ENCODE data around the gene PACSIN3. TPM values are rescaled to one million over a fixed set of nuclear protein-coding genes. Genes with fewer than 3 reads are reported as not detected.

Gene PACSIN3
- total RNA-seq, 4 donors from 2014 or later = 28.1 to 80.3 (median 47.1) TPM

GRCh38 chr11:47177229-47177845 is 8.9 kb downstream of the PACSIN3 start:
- H3K9me3 ChIP-seq = no peaks in the 10 kb centered on the region
- H3K4me1 ChIP-seq = peaks cover 3 to 25% of the 10 kb centered on the region in 2 donors
- TF ChIP-seq CTCF (IDR thresholded peaks at IDR 0.05) (peak; percentile 64 to 76 (median 72)), POLR2A (IDR thresholded peaks at IDR 0.05) (no peak)
- H3K36me3 ChIP-seq = no peaks in the 10 kb centered on the region
- no peaks in the 10 kb centered on the region for H3K27me3 ChIP-seq
- DNase-seq = peak in 1 of 2 donors; percentile 75
- peak overlapping the region; percentile 98 to 99 for H3K27ac ChIP-seq
- intact Hi-C loops (cut with DNase I; ENCODE audit: low total_unique reads) = loop anchor here (10.0 kb wide), 1 partner anchor 87 kb away; no protein-coding TSS in a partner anchor
- peak overlapping the region; percentile 86 to 99 for H3K4me3 ChIP-seq

GRCh38 chr11:47176328-47177228 is 9.7 kb downstream of the PACSIN3 start, which contains the start of gene ARFGAP2:
TSS of gene ARFGAP2 (minus strand) at chr11:47176879. CDS start at chr11:47176853, 26 bp downstream.
- DNase-seq = peak; percentile 95 to 96
- H3K27ac ChIP-seq = peak within 1 kb of the TSS; percentile 98 to 99
- TF ChIP-seq CTCF (IDR thresholded peaks at IDR 0.05) (no peak), POLR2A (IDR thresholded peaks at IDR 0.05) (peak; percentile 13 to 66)
- H3K4me1 ChIP-seq = peaks cover 3 to 26% of the 10 kb centered on the region in 2 donors
- intact Hi-C loops (cut with DNase I; ENCODE audit: low total_unique reads) = loop anchor here (10.0 kb wide), 1 partner anchor 88 kb away; no protein-coding TSS in a partner anchor
- H3K4me3 ChIP-seq = peak within 1 kb of the TSS; percentile 86 to 99
- H3K36me3 ChIP-seq = no peaks in the 10 kb centered on the region
- H3K27me3 ChIP-seq = no peaks in the 10 kb centered on the region
- H3K9me3 ChIP-seq = no peaks in the 10 kb centered on the region

GRCh38 chr11:47175746-47176327 is 10.4 kb downstream of the PACSIN3 start:
- intact Hi-C loops (cut with DNase I; ENCODE audit: low total_unique reads) = loop anchor here (10.0 kb wide), 1 partner anchor 89 kb away; no protein-coding TSS in a partner anchor
- no peak for TF ChIP-seq CTCF (IDR thresholded peaks at IDR 0.05)
- TF ChIP-seq POLR2A (IDR thresholded peaks at IDR 0.05) = no peak
- Histone ChIP-seq H3K9me3 (no peaks in the 10 kb centered on the region), H3K36me3 (no peaks in the 10 kb centered on the region), H3K27ac (peak overlapping the region; percentile 98 to 99), H3K4me3 (peak overlapping the region; percentile 86 to 99), H3K27me3 (no peaks in the 10 kb centered on the region), H3K4me1 (peaks cover 3 to 26% of the 10 kb centered on the region in 2 donors)
- DNase-seq = no peak

- Histone ChIP-seq H3K27me3 (no peaks in the 10 kb centered on the region), H3K4me1 (peaks cover 2 to 20% of the 10 kb centered on the region in 2 donors), H3K4me3 (no peak overlapping the region), H3K9me3 (no peaks in the 10 kb centered on the region), H3K36me3 (no peaks in the 10 kb centered on the region), H3K27ac (no peak overlapping the region)
- intact Hi-C loops (cut with DNase I; ENCODE audit: low total_unique reads) = loop anchor here (10.0 kb wide), 1 partner anchor 92 kb away; no protein-coding TSS in a partner anchor
- DNase-seq = no peak
- TF ChIP-seq CTCF (IDR thresholded peaks at IDR 0.05) (no peak), POLR2A (IDR thresholded peaks at IDR 0.05) (no peak)
These were observed 13.4 kb downstream of the PACSIN3 start for GRCh38 chr11:47172740-47173336.

All from uterus (tissue), 4 donors.